CD8-positive, alpha-beta memory T cell (primary cell): Measurements from ENCODE around the gene CHCHD4. TPM values are rescaled to one million over a fixed set of nuclear protein-coding genes. Genes with fewer than 3 reads are reported as not detected.

Experiments
- CTCF ChIA-PET: fragments of 350-600 bp; sonication (Branson Sonifier 250); formaldehyde crosslinking; loops from one replicate; lab custom pipeline; 2021; ENCODE audit warnings: antibody characterized with exemption; lab: Charles Lee
- POLR2A ChIA-PET: fragments of 350-600 bp; sonication (Branson Sonifier 250); formaldehyde crosslinking; loops from one replicate; lab custom pipeline; 2021; ENCODE audit warnings: antibody characterized with exemption; lab: Charles Lee
- DNase-seq, 5 donors: peaks; one replicate each; pipeline versions ENCODE4 v3.0.0 to v3.0.0-alpha.2; 2020 to 2022; ENCODE audit warnings: mixed read lengths in 1 of 5
- H3K27ac ChIP-seq: one replicate; pipeline ENCODE4 v1.7.0; 2013; ENCODE audit warnings: low read depth, mild to moderate bottlenecking, low read length, moderate library complexity
- H3K27me3 ChIP-seq: 2 replicates; pipeline ENCODE4 v1.7.0; 2013; ENCODE audit warnings: low read length, mild to moderate bottlenecking; ENCODE audit not compliant: insufficient read depth, poor library complexity, severe bottlenecking
- H3K36me3 ChIP-seq: 2 replicates; pipeline ENCODE4 v1.7.0; 2013; ENCODE audit warnings: mild to moderate bottlenecking, low read length, moderate library complexity; ENCODE audit not compliant: insufficient read depth
- H3K4me1 ChIP-seq: 2 replicates; pipeline ENCODE4 v1.7.0; 2013; ENCODE audit warnings: mild to moderate bottlenecking, low read length, moderate library complexity; ENCODE audit not compliant: insufficient read depth
- H3K4me3 ChIP-seq: 2 replicates; pipeline ENCODE4 v1.7.0; 2013; ENCODE audit warnings: mild to moderate bottlenecking, low read length
- H3K9me3 ChIP-seq: 2 replicates; pipeline ENCODE4 v1.7.0; 2013; ENCODE audit warnings: mild to moderate bottlenecking, low read length
- H3K27ac Mint-ChIP-seq, 8 donors: one replicate each; pipeline ENCODE4 v1.8.0; 2020 to 2021; ENCODE audit warnings: mixed read lengths in 8 of 8, mild to moderate bottlenecking in 6 of 8, inconsistent platforms in 3 of 8, moderate library complexity in 3 of 8
- H3K27me3 Mint-ChIP-seq, 2 donors: one replicate each; pipeline ENCODE4 v1.8.0; 2020 to 2021; ENCODE audit warnings: mixed read lengths in 2 of 2, mild to moderate bottlenecking in 1 of 2, moderate library complexity in 1 of 2
- H3K36me3 Mint-ChIP-seq, 3 donors: one replicate each; pipeline ENCODE4 v1.8.0; 2020 to 2021; ENCODE audit warnings: mixed read lengths in 3 of 3, inconsistent platforms in 1 of 3, mild to moderate bottlenecking in 1 of 3
- H3K4me1 Mint-ChIP-seq, 3 donors: one replicate each; pipeline ENCODE4 v1.8.0; 2020 to 2021; ENCODE audit warnings: mixed read lengths in 3 of 3, inconsistent platforms in 1 of 3, mild to moderate bottlenecking in 1 of 3
- H3K4me3 Mint-ChIP-seq, 7 donors: one replicate each; pipeline ENCODE4 v1.8.0; 2020 to 2021; ENCODE audit warnings: mixed read lengths in 7 of 7, mild to moderate bottlenecking in 6 of 7, moderate library complexity in 4 of 7, inconsistent platforms in 2 of 7
- H3K9me3 Mint-ChIP-seq, 5 donors: one replicate each; pipeline ENCODE4 v1.8.0; 2020 to 2022; ENCODE audit warnings: mixed read lengths in 5 of 5, mild to moderate bottlenecking in 3 of 5, moderate library complexity in 2 of 5, inconsistent platforms in 1 of 5
- polyA plus RNA-seq: library from polyadenylated mRNA; unstranded; fragments of 300-500 nt; fragmentation: Illumina TruSeq; gene quantifications from one replicate; pipeline ENCODE4 v1.2.3, GENCODE V29; 2021
- total RNA-seq, 2 experiments: library from RNA; stranded (reverse); gene quantifications; one replicate each; pipeline ENCODE4 v1.2.3, GENCODE V29; 2021

The CHCHD4 gene
- total and polyA plus RNA-seq, 3 experiments from 2014 or later, result 13.9 to 21.8 (median 21.7) TPM

GRCh38 chr3:14139771-14140170, 15.1 kb upstream of the CHCHD4 start:
- H3K4me3 Mint-ChIP-seq, result no peak overlapping the region
- peak overlapping the region in 7 of 8 donors; percentile 48 to 100 (median 93) for H3K27ac Mint-ChIP-seq
- H3K9me3 Mint-ChIP-seq, result no peaks in the 10 kb centered on the region
- Histone ChIP-seq H3K27me3 (no peaks in the 10 kb centered on the region), H3K27ac (no peak overlapping the region), H3K4me1 (peaks cover 45% of the 10 kb centered on the region), H3K36me3 (peaks cover 13% of the 10 kb centered on the region), H3K9me3 (no peaks in the 10 kb centered on the region), H3K4me3 (no peak overlapping the region)
- H3K27me3 Mint-ChIP-seq, result peaks cover 0 to 2% of the 10 kb centered on the region in 2 donors
- peaks cover 43 to 50% (median 46%) of the 10 kb centered on the region in 3 donors for H3K4me1 Mint-ChIP-seq
- ChIA-PET POLR2A (no interaction called here), CTCF (interaction anchor here (1.8 kb wide), 1 partner anchor 15 kb away, joined by 5 read pairs; the partner anchor contains the start of genes CHCHD4 and TMEM43)
- peaks cover 0 to 75% (median 12%) of the 10 kb centered on the region in 3 donors for H3K36me3 Mint-ChIP-seq
- DNase-seq, result no peak

GRCh38 chr3:14138878-14139655, 14.4 kb upstream of the CHCHD4 start:
- DNase-seq, result peak in 1 of 5 donors; percentile 29
- H3K4me3 Mint-ChIP-seq, result no peak overlapping the region
- H3K36me3 Mint-ChIP-seq, result peaks cover 0 to 78% (median 12%) of the 10 kb centered on the region in 3 donors
- Histone ChIP-seq H3K4me3 (no peak overlapping the region), H3K27me3 (no peaks in the 10 kb centered on the region), H3K9me3 (no peaks in the 10 kb centered on the region), H3K27ac (no peak overlapping the region), H3K36me3 (peaks cover 17% of the 10 kb centered on the region), H3K4me1 (peaks cover 39% of the 10 kb centered on the region)
- peak overlapping the region in 7 of 8 donors; percentile 9 to 99 (median 84) for H3K27ac Mint-ChIP-seq
- H3K4me1 Mint-ChIP-seq, result peaks cover 36 to 43% (median 39%) of the 10 kb centered on the region in 3 donors
- H3K27me3 Mint-ChIP-seq, result peaks cover 0 to 2% of the 10 kb centered on the region in 2 donors
- ChIA-PET CTCF (interaction anchor here (1.6 to 1.8 kb wide), 2 partner anchors 13 to 243 kb away, joined by 4 read pairs; no protein-coding TSS in a partner anchor), POLR2A (interaction anchor here (1.3 kb wide), 1 partner anchor 14 kb away, joined by 3 read pairs; the partner anchor contains the start of genes CHCHD4 and TMEM43)
- no peaks in the 10 kb centered on the region for H3K9me3 Mint-ChIP-seq

GRCh38 chr3:14138109-14138877, 13.6 kb upstream of the CHCHD4 start:
- Histone ChIP-seq H3K27ac (no peak overlapping the region), H3K27me3 (no peaks in the 10 kb centered on the region), H3K4me1 (peaks cover 31% of the 10 kb centered on the region), H3K9me3 (no peaks in the 10 kb centered on the region), H3K4me3 (no peak overlapping the region), H3K36me3 (peaks cover 22% of the 10 kb centered on the region)
- CTCF ChIA-PET, result interaction anchor here (1.6 to 1.8 kb wide), 2 partner anchors 13 to 242 kb away, joined by 4 read pairs; no protein-coding TSS in a partner anchor
- peak in 1 of 5 donors; percentile 31 for DNase-seq
- Mint-ChIP-seq H3K27ac (peak overlapping the region; percentile 25 to 96 (median 70)), H3K36me3 (peaks cover 0 to 85% (median 12%) of the 10 kb centered on the region in 3 donors), H3K4me3 (no peak overlapping the region), H3K4me1 (peaks cover 30 to 35% (median 31%) of the 10 kb centered on the region in 3 donors), H3K27me3 (peaks cover 0 to 2% of the 10 kb centered on the region in 2 donors), H3K9me3 (no peaks in the 10 kb centered on the region)
- POLR2A ChIA-PET, result interaction anchor here (1.3 kb wide), 1 partner anchor 14 kb away, joined by 3 read pairs; the partner anchor contains the start of genes CHCHD4 and TMEM43

GRCh38 chr3:14137445-14137844, 12.8 kb upstream of the CHCHD4 start:
- POLR2A ChIA-PET, result no interaction called here
- no peak overlapping the region for H3K4me3 Mint-ChIP-seq

GRCh38 chr3:14137004-14137403, 12.3 kb upstream of the CHCHD4 start:
- no peak overlapping the region for H3K4me3 Mint-ChIP-seq
- H3K27me3 Mint-ChIP-seq, result peaks cover 0 to 2% of the 10 kb centered on the region in 2 donors
- Histone ChIP-seq H3K27ac (no peak overlapping the region), H3K36me3 (peaks cover 35% of the 10 kb centered on the region), H3K4me1 (peaks cover 19% of the 10 kb centered on the region), H3K27me3 (no peaks in the 10 kb centered on the region), H3K9me3 (no peaks in the 10 kb centered on the region), H3K4me3 (no peak overlapping the region)
- CTCF ChIA-PET, result interaction anchor here (1.8 kb wide), 1 partner anchor 11 kb away, joined by 4 read pairs; no protein-coding TSS in a partner anchor
- H3K36me3 Mint-ChIP-seq, result peaks cover 0 to 91% (median 9%) of the 10 kb centered on the region in 3 donors
- peak overlapping the region in 3 of 8 donors; percentile 33 to 81 (median 54) for H3K27ac Mint-ChIP-seq
- no peaks in the 10 kb centered on the region for H3K9me3 Mint-ChIP-seq
- peak in 1 of 5 donors; percentile 15 for DNase-seq
- POLR2A ChIA-PET, result no interaction called here
- peaks cover 18 to 22% (median 18%) of the 10 kb centered on the region in 3 donors for H3K4me1 Mint-ChIP-seq

More at GRCh38 chr3:14137445-14137844, 12.8 kb upstream of the CHCHD4 start:
- Histone ChIP-seq H3K4me3 (no peak overlapping the region), H3K36me3 (peaks cover 31% of the 10 kb centered on the region), H3K27me3 (no peaks in the 10 kb centered on the region), H3K27ac (no peak overlapping the region), H3K9me3 (no peaks in the 10 kb centered on the region), H3K4me1 (peaks cover 23% of the 10 kb centered on the region)
- CTCF ChIA-PET, result interaction anchor here (1.6 to 1.8 kb wide), 2 partner anchors 12 to 241 kb away, joined by 4 read pairs; no protein-coding TSS in a partner anchor
- Mint-ChIP-seq H3K36me3 (peaks cover 0 to 91% (median 12%) of the 10 kb centered on the region in 3 donors), H3K4me1 (peaks cover 22 to 27% (median 22%) of the 10 kb centered on the region in 3 donors), H3K9me3 (no peaks in the 10 kb centered on the region), H3K27ac (peak overlapping the region in 4 of 8 donors; percentile 12 to 84 (median 60)), H3K27me3 (peaks cover 0 to 2% of the 10 kb centered on the region in 2 donors)
- DNase-seq, result peak in 1 of 5 donors; percentile 14

GRCh38 chr3:14135581-14135980, 10.9 kb upstream of the CHCHD4 start:
- H3K27ac ChIP-seq, result no peak overlapping the region
- Mint-ChIP-seq H3K4me3 (no peak overlapping the region), H3K27ac (peak overlapping the region in 3 of 8 donors; percentile 71 to 86 (median 81)), H3K27me3 (no peaks in the 10 kb centered on the region), H3K4me1 (peaks cover 4 to 12% (median 4%) of the 10 kb centered on the region in 3 donors), H3K36me3 (peaks cover 0 to 92% (median 12%) of the 10 kb centered on the region in 3 donors), H3K9me3 (no peaks in the 10 kb centered on the region)
- H3K9me3 ChIP-seq, result no peaks in the 10 kb centered on the region
- H3K4me1 ChIP-seq, result peaks cover 5% of the 10 kb centered on the region
- peaks cover 49% of the 10 kb centered on the region for H3K36me3 ChIP-seq
- H3K27me3 ChIP-seq, result no peaks in the 10 kb centered on the region
- ChIA-PET CTCF (no interaction called here), POLR2A (no interaction called here)
- DNase-seq, result peak in 1 of 5 donors; percentile 36
- H3K4me3 ChIP-seq, result no peak overlapping the region

GRCh38 chr3:14134291-14134690, 9.6 kb upstream of the CHCHD4 start:
- Mint-ChIP-seq H3K27ac (peak overlapping the region in 1 of 8 donors; percentile 23), H3K4me3 (no peak overlapping the region), H3K9me3 (no peaks in the 10 kb centered on the region), H3K4me1 (peaks cover 2 to 6% (median 3%) of the 10 kb centered on the region in 3 donors), H3K27me3 (no peaks in the 10 kb centered on the region), H3K36me3 (peaks cover 0 to 92% (median 14%) of the 10 kb centered on the region in 3 donors)
- H3K4me3 ChIP-seq, result no peak overlapping the region
- H3K36me3 ChIP-seq, result peaks cover 56% of the 10 kb centered on the region
- CTCF ChIA-PET, result no interaction called here
- no peak overlapping the region for H3K27ac ChIP-seq
- H3K4me1 ChIP-seq, result no peaks in the 10 kb centered on the region
- H3K27me3 ChIP-seq, result no peaks in the 10 kb centered on the region
- POLR2A ChIA-PET, result no interaction called here
- H3K9me3 ChIP-seq, result no peaks in the 10 kb centered on the region
- no peak for DNase-seq
